Spleen (tissue), 11 donors: Measurements from ENCODE around the gene PSAT1. TPM values are rescaled to one million over a fixed set of nuclear protein-coding genes. Genes with fewer than 3 reads are reported as not detected.

ENCODE experiments used
- DNase-seq: peaks from one replicate; pipeline ENCODE4 v3.0.0-alpha.2; 2020
- H3K27ac ChIP-seq, 8 donors: fragments of 200-600 bp; sonication (generic) in 7 of 8; 1 replicate in 4 of 8; 2 replicates in 4 of 8; pipeline versions ENCODE4 v1.5.0 to v1.8.0; 2016 to 2021; ENCODE audit warnings: inconsistent platforms in 4 of 8, mild to moderate bottlenecking in 4 of 8, moderate library complexity in 1 of 8
- H3K27me3 ChIP-seq, 7 donors: fragments of 200-600 bp; sonication (generic) in 6 of 7; replicated peaks in 1 of 7; 1 replicate in 4 of 7; 2 replicates in 3 of 7; pipeline versions ENCODE4 v1.5.0 to v1.8.0; 2016 to 2021; ENCODE audit warnings: inconsistent platforms in 3 of 7, mild to moderate bottlenecking in 1 of 7
- H3K36me3 ChIP-seq, 6 donors: fragments of 200-600 bp; sonication (generic) in 5 of 6; 1 replicate in 4 of 6; 2 replicates in 2 of 6; pipeline versions ENCODE4 v1.5.0 to v1.8.0; 2016 to 2021; ENCODE audit warnings: inconsistent platforms in 2 of 6
- H3K4me1 ChIP-seq, 6 donors: fragments of 200-600 bp; sonication (generic) in 5 of 6; 1 replicate in 3 of 6; 2 replicates in 3 of 6; pipeline versions ENCODE4 v1.5.0 to v1.8.0; 2016 to 2021; ENCODE audit warnings: inconsistent platforms in 3 of 6
- H3K4me3 ChIP-seq, 8 donors: fragments of 200-600 bp; sonication (generic) in 7 of 8; 1 replicate in 4 of 8; 2 replicates in 4 of 8; pipeline versions ENCODE4 v1.5.0 to v1.8.0; 2016 to 2021; ENCODE audit warnings: inconsistent platforms in 4 of 8, mild to moderate bottlenecking in 4 of 8, moderate library complexity in 2 of 8
- H3K9me3 ChIP-seq, 8 donors: fragments of 200-600 bp; sonication (generic) in 7 of 8; 1 replicate in 4 of 8; 2 replicates in 4 of 8; pipeline versions ENCODE4 v1.5.0 to v1.8.0; 2016 to 2021; ENCODE audit warnings: inconsistent platforms in 4 of 8
- POLR2A ChIP-seq, 3 donors: fragments of 450-650 bp; IDR thresholded peaks; one replicate each; pipeline ENCODE4 v1.5.1; 2017; ENCODE audit warnings: antibody characterized with exemption in 3 of 3, mild to moderate bottlenecking in 1 of 3
- POLR2AphosphoS5 ChIP-seq, 3 donors: sonication (generic); formaldehyde crosslinking; IDR thresholded peaks; one replicate each; pipeline ENCODE4 v1.5.1; 2017; ENCODE audit warnings: antibody characterized with exemption in 3 of 3
- WGBS, 5 donors: extraction: QIAGEN DNeasy Blood & Tissue Kit in 3 of 5; methylation state at CpG; one replicate each; pipeline versions ENCODE4 v1.1.5 to v1.1.7; 2013 to 2018; 5-methylcytosine and 5-hydroxymethylcytosine counted together
- intact Hi-C: fragments of 100-400 bp; cut with DNase I; formaldehyde crosslinking; loops from one replicate; pipeline ENCODE4 v1.15.0; 2023; ENCODE audit warnings: low total_unique reads
- polyA plus RNA-seq, 3 donors: library from polyadenylated mRNA; stranded (reverse); fragments of 200-250 nt; gene quantifications; one replicate each; pipeline ENCODE4 v1.2.1, GENCODE V29; 2013
- total RNA-seq, 7 donors: library from RNA; depleted of rRNA in 3 of 7; stranded (reverse); fragments of >200 nt in 3 of 7; fragmentation: NEBNext Ultra II Directional in 4 of 7; extraction: Animal tissue kit (Norgen Biotek cat#: 25700) in 4 of 7; gene quantifications; one replicate each; pipeline versions ENCODE4 v1.1.0 to v1.2.1, GENCODE V29; 2016 to 2021
- TF ChIP-seq, protein P1 (sequence below), 11 experiments: fragments of 200-600 bp in 7 of 11; fragments of 450-650 bp in 4 of 11; sonication (generic) in 4 of 11; IDR thresholded peaks in 8 of 11; conservative IDR thresholded peaks in 3 of 11; 1 replicate in 7 of 11; 2 replicates in 4 of 11; pipeline versions ENCODE4 v1.4.0 to v1.8.0; 2016 to 2021; ENCODE audit warnings: antibody characterized with exemption in 11 of 11, inconsistent platforms in 4 of 11, mild to moderate bottlenecking in 1 of 11
- donor health status: healthy with polysubstance abuse.
- donor health status: DM: no; HTN: no; CAD: no; lungs with moderate emphysema.
- donor health status: DM: no; HTN: no; CAD: no.
- donor health status: Bipolar disorder and iron deficiency.
- donor health status: healthy.
- donor health status: DM: no; HTN: no; CAD: no.
- donor health status: DM: yes; HTN: yes; CAD: no.

The PSAT1 gene
- total and polyA plus RNA-seq, 10 donors: 2.7 to 14.0 (median 6.6) TPM

DNA sequence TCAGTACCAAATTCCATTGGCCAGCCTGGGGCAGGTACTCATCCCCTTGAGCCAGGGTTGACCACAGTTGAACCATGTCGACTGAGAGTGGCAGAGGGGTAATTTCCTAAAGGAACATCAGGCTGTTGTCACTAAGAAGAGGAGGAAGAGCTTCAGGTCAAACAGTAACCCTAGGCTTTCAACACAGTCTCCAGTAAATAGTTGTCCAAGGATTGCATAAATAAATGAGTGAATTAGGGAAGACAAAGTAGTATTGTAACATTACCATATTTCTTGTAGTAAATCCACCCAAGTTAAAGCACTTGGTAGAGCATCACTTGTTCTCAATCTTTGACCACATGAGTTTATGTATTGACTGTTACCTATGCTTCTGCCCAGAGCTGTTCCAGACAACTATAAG lies 7.4 kb downstream of the PSAT1 start:
- DNase-seq: no peak
- TF ChIP-seq POLR2AphosphoS5 (IDR thresholded peaks at IDR 0.05): no peak
- TF ChIP-seq POLR2A (IDR thresholded peaks at IDR 0.05): no peak
- TF ChIP-seq, protein P1, sequence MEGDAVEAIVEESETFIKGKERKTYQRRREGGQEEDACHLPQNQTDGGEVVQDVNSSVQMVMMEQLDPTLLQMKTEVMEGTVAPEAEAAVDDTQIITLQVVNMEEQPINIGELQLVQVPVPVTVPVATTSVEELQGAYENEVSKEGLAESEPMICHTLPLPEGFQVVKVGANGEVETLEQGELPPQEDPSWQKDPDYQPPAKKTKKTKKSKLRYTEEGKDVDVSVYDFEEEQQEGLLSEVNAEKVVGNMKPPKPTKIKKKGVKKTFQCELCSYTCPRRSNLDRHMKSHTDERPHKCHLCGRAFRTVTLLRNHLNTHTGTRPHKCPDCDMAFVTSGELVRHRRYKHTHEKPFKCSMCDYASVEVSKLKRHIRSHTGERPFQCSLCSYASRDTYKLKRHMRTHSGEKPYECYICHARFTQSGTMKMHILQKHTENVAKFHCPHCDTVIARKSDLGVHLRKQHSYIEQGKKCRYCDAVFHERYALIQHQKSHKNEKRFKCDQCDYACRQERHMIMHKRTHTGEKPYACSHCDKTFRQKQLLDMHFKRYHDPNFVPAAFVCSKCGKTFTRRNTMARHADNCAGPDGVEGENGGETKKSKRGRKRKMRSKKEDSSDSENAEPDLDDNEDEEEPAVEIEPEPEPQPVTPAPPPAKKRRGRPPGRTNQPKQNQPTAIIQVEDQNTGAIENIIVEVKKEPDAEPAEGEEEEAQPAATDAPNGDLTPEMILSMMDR (IDR thresholded peaks at IDR 0.05 in 8 of 11, conservative IDR thresholded peaks at IDR 0.05 in 3 of 11): no peak
- peaks cover 0 to 69% (median 7%) of the 10 kb centered on the region in 6 donors for H3K36me3 ChIP-seq
- no peak overlapping the region for H3K4me3 ChIP-seq
- no peak overlapping the region for H3K27ac ChIP-seq
- whole genome bisulfite sequencing, 5 donors: 43 to 81% (median 64%) methylated on average over 1 of the region's 1 CpG
- intact Hi-C loops: no loop called here
- H3K27me3 ChIP-seq: peaks cover 0 to 18% (median 5%) of the 10 kb centered on the region in 7 donors
- no peaks in the 10 kb centered on the region for H3K4me1 ChIP-seq
- no peaks in the 10 kb centered on the region for H3K9me3 ChIP-seq

DNA sequence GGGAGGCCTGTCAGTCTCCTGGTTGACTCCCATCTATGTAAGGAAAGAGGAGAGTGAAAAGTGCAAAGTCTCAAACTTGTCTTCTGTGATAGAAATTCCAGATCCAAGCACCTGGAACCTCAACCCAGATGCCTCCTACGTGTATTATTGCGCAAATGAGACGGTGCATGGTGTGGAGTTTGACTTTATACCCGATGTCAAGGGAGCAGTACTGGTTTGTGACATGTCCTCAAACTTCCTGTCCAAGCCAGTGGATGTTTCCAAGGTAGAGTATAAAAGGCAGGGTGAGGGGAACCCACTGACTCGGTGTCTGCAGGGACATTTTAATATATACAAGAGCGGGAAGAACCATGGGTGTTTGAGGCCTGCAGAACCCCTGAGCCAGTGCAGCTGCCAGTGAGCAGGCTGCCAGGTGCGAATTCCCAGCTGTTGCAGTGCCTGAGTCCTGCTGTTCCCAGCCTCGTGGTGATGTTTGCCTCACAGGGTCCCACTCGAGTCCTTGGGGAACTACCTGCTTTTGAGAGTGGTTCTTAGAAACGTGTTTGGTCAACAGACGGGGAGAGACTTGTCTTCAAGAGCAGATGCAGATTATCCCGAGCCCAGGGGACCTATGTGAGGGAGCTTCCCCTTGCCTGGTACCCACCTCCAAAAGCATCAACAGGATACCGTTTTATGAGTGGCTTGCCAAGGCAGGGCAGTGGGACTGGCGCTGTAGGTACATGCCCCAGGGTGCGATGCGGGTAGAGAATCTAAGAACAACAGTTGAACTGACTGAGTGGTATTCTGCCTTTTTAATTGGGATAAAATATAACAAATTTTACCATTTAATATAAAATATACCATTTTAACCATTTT lies 9.5 kb downstream of the PSAT1 start:
- no peak overlapping the region for H3K27ac ChIP-seq
- no peak for TF ChIP-seq POLR2AphosphoS5 (IDR thresholded peaks at IDR 0.05)
- TF ChIP-seq, protein P1 (IDR thresholded peaks at IDR 0.05 in 8 of 11, conservative IDR thresholded peaks at IDR 0.05 in 3 of 11): no peak
- no peak for TF ChIP-seq POLR2A (IDR thresholded peaks at IDR 0.05)
- H3K4me1 ChIP-seq: no peaks in the 10 kb centered on the region
- intact Hi-C loops: no loop called here
- no peak for DNase-seq
- H3K36me3 ChIP-seq: peaks cover 0 to 80% (median 7%) of the 10 kb centered on the region in 6 donors
- 81 to 93% (median 85%) methylated on average over 16 of the region's 16 CpGs for WGBS, 5 donors
- no peak overlapping the region for H3K4me3 ChIP-seq
- no peaks in the 10 kb centered on the region for H3K9me3 ChIP-seq
- H3K27me3 ChIP-seq: peaks cover 0 to under 1% (median 0%) of the 10 kb centered on the region in 7 donors

DNA sequence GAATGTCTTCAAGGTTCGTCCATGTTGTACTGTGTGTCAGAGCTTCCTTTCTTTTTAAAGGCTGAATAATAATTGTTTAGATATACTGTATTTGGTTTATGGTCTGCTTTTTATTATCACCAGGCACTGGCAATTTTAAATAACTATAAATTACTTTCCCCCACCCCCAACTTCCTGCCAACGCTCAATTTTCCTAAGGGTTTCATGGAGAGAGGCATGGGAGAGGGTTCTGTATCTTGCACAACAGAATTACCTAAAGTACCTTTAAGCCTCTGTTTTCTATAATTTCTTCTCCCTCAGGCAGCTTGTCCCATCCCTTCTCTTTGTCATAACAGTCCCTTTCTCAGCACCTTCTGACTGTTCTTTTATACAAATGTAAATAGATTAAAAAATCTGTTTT lies 10.4 kb downstream of the PSAT1 start:
- DNase-seq: no peak
- peaks cover 0 to 82% (median 4%) of the 10 kb centered on the region in 6 donors for H3K36me3 ChIP-seq
- H3K27ac ChIP-seq: no peak overlapping the region
- TF ChIP-seq, protein P1 (IDR thresholded peaks at IDR 0.05 in 8 of 11, conservative IDR thresholded peaks at IDR 0.05 in 3 of 11): no peak
- 82 to 91% (median 87%) methylated on average over 2 of the region's 2 CpGs for WGBS, 5 donors
- no peaks in the 10 kb centered on the region for H3K9me3 ChIP-seq
- intact Hi-C loops: no loop called here
- H3K27me3 ChIP-seq: no peaks in the 10 kb centered on the region
- no peak overlapping the region for H3K4me3 ChIP-seq
- no peaks in the 10 kb centered on the region for H3K4me1 ChIP-seq

DNA sequence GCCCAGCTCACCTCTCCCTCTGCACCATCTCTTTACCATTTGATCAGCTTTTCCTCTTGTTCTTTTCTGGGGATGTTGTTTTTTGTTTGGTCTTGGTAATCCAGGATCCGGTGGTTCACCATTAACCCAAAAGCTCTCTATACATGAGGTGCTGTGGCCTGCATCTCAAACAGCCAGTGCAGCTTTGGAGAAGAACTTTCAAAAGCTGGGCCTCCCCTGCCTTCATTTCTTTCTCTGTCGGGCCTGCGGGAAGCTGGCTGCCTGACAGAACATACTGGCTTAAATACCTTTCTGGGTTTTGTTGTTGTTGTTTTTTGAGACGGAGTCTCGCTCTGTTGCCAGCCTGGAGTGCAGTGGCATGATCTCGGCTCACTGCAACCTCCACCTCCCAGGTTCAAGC lies 12.1 kb downstream of the PSAT1 start:
- TF ChIP-seq POLR2AphosphoS5 (IDR thresholded peaks at IDR 0.05) (no peak), POLR2A (IDR thresholded peaks at IDR 0.05) (no peak)
- no peak overlapping the region for H3K4me3 ChIP-seq
- H3K4me1 ChIP-seq: no peaks in the 10 kb centered on the region
- H3K27me3 ChIP-seq: no peaks in the 10 kb centered on the region
- WGBS, 5 donors: 76 to 100% (median 98%) methylated on average over 6 of the region's 6 CpGs
- H3K27ac ChIP-seq: no peak overlapping the region
- DNase-seq: no peak
- no peaks in the 10 kb centered on the region for H3K9me3 ChIP-seq
- intact Hi-C loops: no loop called here
- peaks cover 0 to 75% (median 4%) of the 10 kb centered on the region in 6 donors for H3K36me3 ChIP-seq
